Measurements from ENCODE around the gene CMTR1. TPM values are rescaled to one million over a fixed set of nuclear protein-coding genes. Genes with fewer than 3 reads are reported as not detected.

CMTR1 gene
- total RNA-seq, 1 experiment from 2014 or later: 34.8 TPM

- Histone ChIP-seq H4K20me1 (ENCODE audit: control insufficient read depth, insufficient read depth, insufficient read length) (no peaks in the 10 kb centered on the region), H3T11ph (ENCODE audit: low read length) (no peak overlapping the region), H3K79me2 (ENCODE audit: insufficient read depth, low read length) (no peaks in the 10 kb centered on the region), H2AFZ (ENCODE audit: low read length) (no peak overlapping the region), H3K18ac (ENCODE audit: insufficient read length, low read depth, low read length) (no peak overlapping the region), H3K4ac (ENCODE audit: low read depth, low read length) (no peak overlapping the region), H3K23me2 (ENCODE audit: insufficient read length, low read depth, low read length, poor library complexity, severe bottlenecking) (no peaks in the 10 kb centered on the region), H3K14ac (ENCODE audit: insufficient read depth, low read length) (no peak overlapping the region), H3K27ac (ENCODE audit: insufficient read length, low read depth, low read length) (no peak overlapping the region), H2BK120ac (ENCODE audit: low read depth, low read length, poor library complexity, severe bottlenecking) (no peak overlapping the region), H2BK12ac (ENCODE audit: insufficient read length, low read depth, low read length) (no peak overlapping the region), H2BK15ac (ENCODE audit: low read depth, low read length) (no peak overlapping the region), H3K56ac (ENCODE audit: insufficient read length, low read depth, low read length) (no peak overlapping the region), H4K8ac (replicated peaks; ENCODE audit: insufficient read length, low read depth, low read length) (no peak overlapping the region), H3K4me2 (ENCODE audit: insufficient read depth, insufficient read length, low read length) (no peak overlapping the region), H3K4me1 (ENCODE audit: insufficient read depth, low read length) (peaks cover 4% of the 10 kb centered on the region; the same call in 1 of the 2 replicates), H3K79me1 (ENCODE audit: insufficient read depth, low read depth, low read length, poor library complexity, severe bottlenecking) (no peaks in the 10 kb centered on the region), H2BK5ac (ENCODE audit: insufficient read length, low read length) (no peak overlapping the region), H3K9ac (ENCODE audit: extremely low read depth, insufficient read length, low read length) (no peak overlapping the region), H3K23ac (ENCODE audit: insufficient read length, low read depth, low read length) (no peak overlapping the region), H3K27me3 (ENCODE audit: insufficient read depth, low read length) (no peaks in the 10 kb centered on the region), H4K91ac (ENCODE audit: insufficient read length, low read depth, low read length) (no peak overlapping the region), H2BK20ac (ENCODE audit: low read depth, low read length, poor library complexity, severe bottlenecking) (no peak overlapping the region), H2AK5ac (ENCODE audit: insufficient read length, low read length) (no peak overlapping the region), H4K5ac (ENCODE audit: insufficient read length, low read depth, low read length) (no peak overlapping the region), H3K9me3 (ENCODE audit: control insufficient read depth, low read depth, low read length) (no peaks in the 10 kb centered on the region)
- TF ChIP-seq CTCF (conservative IDR thresholded peaks at IDR 0.05): no peak
- no CpG with 5 or more reads among the region's 1 CpG for WGBS (ENCODE audit: extremely low coverage, insufficient read length, low lambda C conversion rate)
- Mint-ChIP-seq H3K36me3 (ENCODE audit: insufficient read depth in 1 of 3, low read depth in 3 of 3) (peaks cover 10 to 54% (median 47%) of the 10 kb centered on the region in 3 experiments), H3K27ac (peak overlapping the region in 2 of 3 experiments; percentile 24 to 68; a peak in 1 of 7 replicates), H3K27me3 (ENCODE audit: low read depth) (no peaks in the 10 kb centered on the region), H3K4me3 (peak overlapping the region in 1 of 2 experiments; percentile 23; a peak in 1 of 5 replicates), H3K9me3 (no peaks in the 10 kb centered on the region), H3K4me1 (peaks cover 11 to 21% of the 10 kb centered on the region in 2 experiments)
- no peak for DNase-seq
These were observed 47.2 kb downstream of the CMTR1 start for GRCh38 chr6:37480118-37480736.

Measured in H9 (cell line).